WTC11 (cell line): Measurements from ENCODE around the gene GATB.

Experiments used
- CTCF ChIP-seq: fragments of 200-600 bp; IDR thresholded peaks from 2 replicates; pipeline ENCODE4 v1.8.0; 2022; ENCODE audit warnings: antibody characterized with exemption
- ELF4 ChIP-seq: sonication (generic); formaldehyde crosslinking; IDR thresholded peaks from 2 replicates; pipeline ENCODE4 v1.8.1; 2022; ENCODE audit warnings: low read depth, mild to moderate bottlenecking, moderate library complexity, missing genetic modification reagents
- FOXK1 ChIP-seq: sonication (generic); formaldehyde crosslinking; IDR thresholded peaks from 2 replicates; pipeline ENCODE4 v1.8.0; 2022; ENCODE audit warnings: mild to moderate bottlenecking, moderate library complexity, missing genetic modification reagents
- IRF1 ChIP-seq: sonication (generic); formaldehyde crosslinking; IDR thresholded peaks from 2 replicates; pipeline ENCODE4 v1.8.0; 2023; ENCODE audit warnings: missing genetic modification reagents
- MAX ChIP-seq: sonication (generic); formaldehyde crosslinking; IDR thresholded peaks from 2 replicates; pipeline ENCODE4 v1.8.0; 2022; ENCODE audit warnings: mild to moderate bottlenecking, missing genetic modification reagents
- PRDM15 ChIP-seq: sonication (generic); formaldehyde crosslinking; IDR thresholded peaks from 2 replicates; pipeline ENCODE4 v1.8.0; 2022; ENCODE audit warnings: missing genetic modification reagents
- RELA ChIP-seq: sonication (generic); formaldehyde crosslinking; IDR thresholded peaks from 2 replicates; pipeline ENCODE4 v1.8.1; 2022; ENCODE audit warnings: missing genetic modification reagents, mild to moderate bottlenecking, borderline replicate concordance
- TEAD4 ChIP-seq: sonication (generic); formaldehyde crosslinking; IDR thresholded peaks from 2 replicates; pipeline ENCODE4 v1.8.0; 2022; ENCODE audit warnings: mild to moderate bottlenecking, missing genetic modification reagents
- ZNF281 ChIP-seq: sonication (generic); formaldehyde crosslinking; IDR thresholded peaks from 2 replicates; pipeline ENCODE4 v1.8.0; 2023; ENCODE audit warnings: mild to moderate bottlenecking, missing genetic modification reagents

GRCh38 chr4:151663109-151663508 lies 97.7 kb downstream of the GATB start:
- TF ChIP-seq IRF1 (CRISPR knock-in tag) (no peak), ELF4 (CRISPR knock-in tag) (no peak), PRDM15 (CRISPR knock-in tag) (no peak), FOXK1 (CRISPR knock-in tag) (no peak), TEAD4 (CRISPR knock-in tag) (no peak), ZNF281 (CRISPR knock-in tag) (no peak), MAX (CRISPR knock-in tag) (no peak), CTCF (no peak), RELA (CRISPR knock-in tag) (no peak)
